B cell (primary cell): ENCODE data around the gene CCL15.

Experiments
- CTCF ChIP-seq: fragments of 200-600 bp; IDR thresholded peaks from one replicate; pipeline ENCODE4 v1.8.0; 2022; ENCODE audit warnings: antibody characterized with exemption, mild to moderate bottlenecking
- EZH2 ChIP-seq: IDR thresholded peaks from 2 replicates; pipeline ENCODE4 v1.6.1; 2012; ENCODE audit warnings: borderline replicate concordance, low read depth, mild to moderate bottlenecking, moderate library complexity, low read length; ENCODE audit not compliant: insufficient read depth, poor library complexity, severe bottlenecking

- TF ChIP-seq CTCF (no peak), EZH2 (no peak)
Measured at GRCh38 chr17:35972945-35973332, 28.4 kb downstream of the CCL15 start.
